T-helper 1 cell treated with Interleukin-12 subunit alpha and Interleukin-12 subunit beta and Interleukin-4 antibody, amounts not matched to agents 30 μg/mL and 1 μg/mL, for 36 hours (primary cell): Measurements from ENCODE around the gene ST6GALNAC2.
"Not testable (repeated sequence)": the region's sequence is repeated elsewhere in the genome, so short reads cannot be mapped to it uniquely, and the experiment has no call there.

ENCODE experiments used
- H3K27ac Mint-ChIP-seq: one replicate; pipeline ENCODE4 v1.8.0; 2021; ENCODE audit warnings: mild to moderate bottlenecking, mixed read lengths
- H3K27me3 Mint-ChIP-seq: one replicate; pipeline ENCODE4 v1.8.0; 2021; ENCODE audit warnings: low read depth, mixed read lengths
- H3K36me3 Mint-ChIP-seq: one replicate; pipeline ENCODE4 v1.8.0; 2021; ENCODE audit warnings: low read depth, mixed read lengths
- H3K4me1 Mint-ChIP-seq: one replicate; pipeline ENCODE4 v1.8.0; 2021; ENCODE audit warnings: low read depth, mixed read lengths
- H3K4me3 Mint-ChIP-seq: one replicate; pipeline ENCODE4 v1.8.0; 2021; ENCODE audit warnings: mild to moderate bottlenecking, moderate library complexity, mixed read lengths
- H3K9me3 Mint-ChIP-seq: one replicate; pipeline ENCODE4 v1.8.0; 2021; ENCODE audit warnings: mixed read lengths

Gene ST6GALNAC2

DNA sequence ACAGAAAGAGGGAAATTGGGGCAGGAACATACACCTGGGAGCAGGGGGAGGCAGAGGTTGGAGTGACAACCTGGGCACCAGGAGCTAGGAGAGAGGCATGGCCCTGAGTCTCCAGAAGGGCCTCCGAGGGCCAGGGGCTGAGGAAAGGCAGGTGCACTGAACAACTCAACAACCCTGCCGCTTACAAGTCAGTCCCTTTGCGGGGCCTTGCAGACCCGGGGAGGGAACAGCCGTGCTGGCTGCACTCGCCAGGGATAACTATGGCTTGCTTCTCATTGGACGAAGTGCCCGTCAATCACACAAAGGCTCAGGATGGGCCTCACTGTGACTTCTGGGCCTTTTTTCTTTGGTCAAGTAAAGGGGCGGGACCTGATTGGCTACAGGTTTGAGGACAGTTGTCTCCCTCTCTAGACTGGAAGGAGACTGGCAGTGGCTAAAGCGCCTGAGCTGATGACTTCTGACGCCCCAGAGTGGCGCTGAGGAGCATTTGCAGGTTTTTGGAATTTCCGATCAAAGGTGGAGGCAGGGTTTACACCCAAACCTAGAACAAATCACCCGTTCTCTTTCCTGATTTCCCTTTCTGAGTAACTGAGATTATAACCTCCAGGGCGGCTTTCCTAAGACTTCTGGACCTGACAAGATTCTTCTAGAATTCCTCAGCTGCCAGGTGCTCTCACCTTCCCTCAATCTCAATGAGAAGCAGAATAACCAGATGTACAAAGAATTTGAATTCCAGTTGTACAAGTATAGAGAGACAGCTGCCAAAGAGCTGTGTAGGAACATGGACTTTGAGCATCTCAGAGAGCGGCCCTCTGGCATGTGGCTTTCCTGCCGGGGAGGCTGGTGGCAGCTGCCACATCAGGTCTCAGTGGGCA, 27.6 kb upstream of the ST6GALNAC2 start:
- Mint-ChIP-seq H3K27ac (no peak overlapping the region), H3K4me3 (no peak overlapping the region), H3K4me1 (no peaks in the 10 kb centered on the region), H3K9me3 (no peaks in the 10 kb centered on the region), H3K36me3 (no peaks in the 10 kb centered on the region), H3K27me3 (peaks cover 9% of the 10 kb centered on the region)

DNA sequence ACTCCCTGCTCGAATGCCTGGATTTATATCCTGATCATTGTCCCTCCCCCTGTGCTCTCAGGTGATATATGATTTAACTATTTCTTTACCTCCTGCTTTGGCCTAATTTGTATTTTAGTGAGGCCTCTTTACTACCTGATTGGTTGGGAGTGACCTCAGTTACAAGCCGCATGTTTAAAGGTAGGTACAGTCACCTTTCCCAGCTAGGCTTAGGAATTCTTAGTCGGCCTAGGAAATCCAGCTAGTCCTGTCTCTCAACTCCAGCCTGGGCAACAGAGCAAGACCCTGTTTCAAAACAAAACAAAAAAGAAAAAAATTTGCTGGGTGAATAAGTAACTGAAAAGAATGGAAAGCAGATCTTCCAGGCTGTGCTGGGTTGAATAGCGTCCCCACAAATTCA, 26.8 kb upstream of the ST6GALNAC2 start:
- Mint-ChIP-seq H3K27ac (no peak overlapping the region), H3K4me1 (no peaks in the 10 kb centered on the region), H3K36me3 (no peaks in the 10 kb centered on the region), H3K27me3 (peaks cover 3% of the 10 kb centered on the region), H3K4me3 (no peak overlapping the region), H3K9me3 (no peaks in the 10 kb centered on the region)

GRCh38 chr17:76611758-76612157, 26.1 kb upstream of the ST6GALNAC2 start:
- H3K4me3 Mint-ChIP-seq, result no peak overlapping the region

DNA sequence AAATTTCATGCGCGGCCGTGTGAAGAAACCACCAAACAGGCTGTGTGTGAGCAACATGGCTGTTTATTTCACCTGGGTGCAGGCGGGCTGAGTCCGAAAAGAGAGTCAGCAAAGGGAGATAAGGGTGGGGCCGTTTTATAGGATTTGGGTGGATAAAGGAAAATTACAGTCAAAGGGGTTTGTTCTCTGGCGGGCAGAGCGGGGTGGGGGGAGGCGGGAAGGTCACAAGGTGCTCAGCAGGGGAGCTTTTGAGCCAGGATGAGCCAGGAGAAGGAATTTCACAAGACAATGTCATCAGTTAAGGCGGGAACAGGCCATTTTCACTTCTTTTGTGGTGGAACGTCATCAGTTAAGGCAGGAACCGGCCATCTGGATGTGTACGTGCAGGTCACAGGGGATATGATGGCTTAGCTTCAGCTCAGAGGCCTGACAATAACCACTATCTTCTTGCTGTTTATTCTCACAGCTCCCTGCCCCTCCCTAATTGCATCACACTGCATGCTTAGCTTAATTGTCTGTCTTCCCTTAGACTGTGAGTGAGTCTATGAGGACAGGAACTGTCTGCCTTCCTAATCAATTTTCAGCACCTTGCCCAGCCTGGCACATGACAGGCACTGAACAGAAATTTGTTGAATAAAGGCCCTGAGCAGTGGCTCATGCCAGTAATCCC, 25.6 kb upstream of the ST6GALNAC2 start:
- H3K4me3 Mint-ChIP-seq, H3K27me3 Mint-ChIP-seq, H3K4me1 Mint-ChIP-seq, H3K36me3 Mint-ChIP-seq, H3K9me3 Mint-ChIP-seq, H3K27ac Mint-ChIP-seq: not testable (repeated sequence)

More at GRCh38 chr17:76611758-76612157, 26.1 kb upstream of the ST6GALNAC2 start:
- H3K4me1 Mint-ChIP-seq, result no peaks in the 10 kb centered on the region
- no peaks in the 10 kb centered on the region for H3K9me3 Mint-ChIP-seq
- peaks cover 3% of the 10 kb centered on the region for H3K27me3 Mint-ChIP-seq
- H3K36me3 Mint-ChIP-seq, result no peaks in the 10 kb centered on the region
- H3K27ac Mint-ChIP-seq, result no peak overlapping the region

DNA sequence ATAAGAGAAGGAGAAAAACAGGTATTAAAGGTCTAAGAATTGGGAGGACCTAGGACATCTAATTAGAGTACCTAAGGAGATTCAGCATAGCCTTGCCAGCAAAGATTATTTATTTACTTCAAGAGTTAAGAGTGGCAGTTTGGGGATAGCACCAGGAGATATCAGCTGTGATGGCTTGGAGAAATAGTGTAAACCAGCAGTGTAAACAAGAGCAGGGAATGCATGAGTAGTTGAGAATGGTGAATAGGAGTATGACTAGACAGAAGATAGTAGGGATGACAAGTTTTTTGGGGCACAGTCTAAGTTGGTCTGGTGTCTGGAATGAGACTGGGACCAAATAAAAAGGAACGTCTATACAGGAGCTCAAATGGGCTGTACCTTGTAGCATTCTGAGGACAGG, 21.0 kb upstream of the ST6GALNAC2 start:
- H3K27ac Mint-ChIP-seq, H3K27me3 Mint-ChIP-seq, H3K4me1 Mint-ChIP-seq, H3K36me3 Mint-ChIP-seq, H3K4me3 Mint-ChIP-seq: not testable (repeated sequence)
- peaks cover 12% of the 10 kb centered on the region for H3K9me3 Mint-ChIP-seq

- Mint-ChIP-seq H3K27me3 (peaks cover 13% of the 10 kb centered on the region), H3K9me3 (peaks cover 14% of the 10 kb centered on the region), H3K27ac (peak overlapping the region; percentile 24), H3K36me3 (peaks cover 5% of the 10 kb centered on the region), H3K4me1 (peaks cover 20% of the 10 kb centered on the region), H3K4me3 (no peak overlapping the region)
These were observed 15.4 kb upstream of the ST6GALNAC2 start for GRCh38 chr17:76601065-76601464.

DNA sequence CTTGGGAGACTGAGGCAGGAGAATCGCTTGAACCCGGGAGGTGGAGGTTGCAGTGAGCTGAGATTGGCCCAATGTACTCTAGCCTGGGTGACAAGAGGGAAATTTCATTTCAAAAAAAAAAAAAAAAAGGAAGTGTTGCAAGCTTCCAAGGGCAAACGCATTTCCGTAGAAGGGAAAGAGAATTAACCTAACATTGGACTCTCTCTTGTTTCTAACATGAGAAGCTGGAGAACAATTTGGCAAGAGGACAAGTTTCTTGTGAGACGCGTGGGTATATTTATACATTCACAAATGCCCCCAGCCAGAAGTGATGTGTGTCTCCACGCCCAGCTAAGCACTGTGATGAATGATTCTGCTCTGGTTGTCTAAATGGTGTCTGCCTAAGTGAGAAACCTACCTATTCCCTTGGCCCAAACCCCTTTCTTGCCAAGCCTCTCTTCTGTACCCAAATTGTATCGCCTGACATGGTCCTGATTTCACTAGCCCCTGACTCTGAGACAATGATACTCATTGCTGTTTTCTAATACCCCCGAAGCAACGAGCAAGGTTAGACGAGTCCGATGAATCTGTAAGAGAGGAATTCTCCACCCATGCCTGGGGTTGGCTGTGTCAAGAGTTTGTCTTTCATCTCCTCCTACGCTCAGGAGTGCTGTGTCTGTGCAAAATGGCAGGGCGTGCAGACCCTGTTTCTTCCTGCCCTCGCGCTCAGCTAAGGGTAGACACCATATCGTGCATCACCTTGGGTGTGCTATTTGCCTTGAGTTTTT, 14.2 kb upstream of the ST6GALNAC2 start:
- Mint-ChIP-seq H3K4me3 (no peak overlapping the region), H3K27me3 (peaks cover 17% of the 10 kb centered on the region), H3K36me3 (peaks cover 5% of the 10 kb centered on the region), H3K27ac (no peak overlapping the region), H3K9me3 (peaks cover 14% of the 10 kb centered on the region), H3K4me1 (peaks cover 20% of the 10 kb centered on the region)

GRCh38 chr17:76598004-76598439, 12.4 kb upstream of the ST6GALNAC2 start:
- no peak overlapping the region for H3K27ac Mint-ChIP-seq
- H3K4me3 Mint-ChIP-seq, result no peak overlapping the region
- peaks cover 18% of the 10 kb centered on the region for H3K27me3 Mint-ChIP-seq
- H3K9me3 Mint-ChIP-seq, result peaks cover 11% of the 10 kb centered on the region
- H3K4me1 Mint-ChIP-seq, result peaks cover 20% of the 10 kb centered on the region
- peaks cover 5% of the 10 kb centered on the region for H3K36me3 Mint-ChIP-seq

- H3K27ac Mint-ChIP-seq, result no peak overlapping the region
- H3K27me3 Mint-ChIP-seq, result peaks cover 15% of the 10 kb centered on the region
- peaks cover 5% of the 10 kb centered on the region for H3K36me3 Mint-ChIP-seq
- H3K9me3 Mint-ChIP-seq, result peaks cover 7% of the 10 kb centered on the region
- peaks cover 20% of the 10 kb centered on the region for H3K4me1 Mint-ChIP-seq
- H3K4me3 Mint-ChIP-seq, result no peak overlapping the region
These were observed 11.7 kb upstream of the ST6GALNAC2 start for GRCh38 chr17:76597156-76598003.

DNA sequence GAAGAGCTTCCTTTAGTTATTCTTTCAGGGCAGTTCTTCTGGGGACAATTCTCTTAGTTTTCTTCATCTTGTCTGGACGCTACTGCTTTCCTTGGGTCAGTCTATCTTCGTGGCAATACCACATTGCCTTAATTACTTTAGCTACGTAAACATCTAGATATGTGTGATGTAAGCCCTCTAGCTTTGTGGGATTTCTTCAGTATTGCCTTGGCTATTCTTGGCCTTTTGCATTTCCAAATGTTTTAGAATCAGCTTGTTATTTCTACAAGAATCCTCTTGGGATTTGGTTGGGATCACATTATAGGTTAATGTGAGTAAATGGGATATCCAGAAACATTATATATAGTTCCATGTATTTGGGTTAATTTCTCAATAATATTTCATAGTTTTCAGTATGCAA, 9.0 kb upstream of the ST6GALNAC2 start:
- H3K9me3 Mint-ChIP-seq, result no peaks in the 10 kb centered on the region
- H3K4me3 Mint-ChIP-seq, result no peak overlapping the region
- H3K4me1 Mint-ChIP-seq, result peaks cover 5% of the 10 kb centered on the region
- no peaks in the 10 kb centered on the region for H3K36me3 Mint-ChIP-seq
- H3K27ac Mint-ChIP-seq, result no peak overlapping the region
- H3K27me3 Mint-ChIP-seq, result peaks cover 28% of the 10 kb centered on the region

- Mint-ChIP-seq H3K4me1 (peaks cover 5% of the 10 kb centered on the region), H3K27me3 (peaks cover 35% of the 10 kb centered on the region), H3K4me3 (no peak overlapping the region), H3K27ac (no peak overlapping the region), H3K36me3 (no peaks in the 10 kb centered on the region), H3K9me3 (no peaks in the 10 kb centered on the region)
These were observed 8.3 kb upstream of the ST6GALNAC2 start for GRCh38 chr17:76593959-76594358.

DNA sequence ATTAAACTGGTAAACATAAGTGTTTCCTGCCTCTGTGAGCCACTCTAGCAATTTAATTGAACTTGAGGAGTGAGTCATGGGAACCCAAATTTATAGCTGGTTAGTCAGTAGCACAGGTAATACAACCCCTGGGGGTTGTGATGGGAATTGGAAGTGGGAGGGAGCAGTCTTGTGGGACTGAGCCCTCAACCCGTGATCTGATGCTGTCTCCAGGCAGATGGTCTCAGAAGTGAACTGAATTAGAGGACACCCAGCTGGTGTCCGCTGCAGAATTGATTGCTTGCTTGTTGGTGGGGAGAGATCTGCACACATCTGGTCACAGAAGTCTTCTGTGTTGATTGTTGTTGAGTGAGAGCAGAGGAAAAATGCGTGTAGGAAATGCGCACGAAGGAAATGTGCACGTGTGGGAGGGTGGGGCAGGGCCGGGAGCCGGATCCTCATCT, 7.7 kb upstream of the ST6GALNAC2 start:
- Mint-ChIP-seq H3K4me3 (no peak overlapping the region), H3K27ac (no peak overlapping the region), H3K36me3 (no peaks in the 10 kb centered on the region), H3K27me3 (peaks cover 35% of the 10 kb centered on the region), H3K4me1 (peaks cover 2% of the 10 kb centered on the region), H3K9me3 (no peaks in the 10 kb centered on the region)

DNA sequence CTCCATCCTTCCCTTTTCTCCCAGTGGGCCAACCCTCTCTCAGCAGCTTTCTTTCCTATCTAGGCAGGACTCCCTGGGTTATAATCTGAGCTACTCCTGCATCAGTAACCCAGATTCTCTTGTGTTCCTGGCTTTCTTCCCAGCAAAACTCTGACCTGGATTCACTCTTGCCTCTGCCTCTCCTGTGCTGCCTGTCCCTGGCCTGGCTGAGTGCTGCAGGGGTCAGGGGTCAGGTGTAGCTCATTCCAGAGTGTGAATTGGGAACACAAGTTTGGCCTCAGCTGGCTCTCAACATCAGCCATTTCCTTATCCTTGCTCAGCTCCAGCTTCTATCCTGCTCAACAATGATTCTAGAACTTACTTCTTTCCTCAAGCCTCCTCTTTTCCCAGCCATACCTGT, 2.5 kb upstream of the ST6GALNAC2 start:
- no peak overlapping the region for H3K4me3 Mint-ChIP-seq
- H3K36me3 Mint-ChIP-seq, result no peaks in the 10 kb centered on the region
- no peaks in the 10 kb centered on the region for H3K4me1 Mint-ChIP-seq
- no peak overlapping the region for H3K27ac Mint-ChIP-seq
- peaks cover 71% of the 10 kb centered on the region for H3K27me3 Mint-ChIP-seq
- H3K9me3 Mint-ChIP-seq, result no peaks in the 10 kb centered on the region
